ENCODE data around the gene DNAJC4.

The DNAJC4 gene

GRCh38 chr11:64229090-64229743 is 1.1 kb upstream of the DNAJC4 start:
- no peak for DNase-seq (ENCODE audit: low spot score)

DNA sequence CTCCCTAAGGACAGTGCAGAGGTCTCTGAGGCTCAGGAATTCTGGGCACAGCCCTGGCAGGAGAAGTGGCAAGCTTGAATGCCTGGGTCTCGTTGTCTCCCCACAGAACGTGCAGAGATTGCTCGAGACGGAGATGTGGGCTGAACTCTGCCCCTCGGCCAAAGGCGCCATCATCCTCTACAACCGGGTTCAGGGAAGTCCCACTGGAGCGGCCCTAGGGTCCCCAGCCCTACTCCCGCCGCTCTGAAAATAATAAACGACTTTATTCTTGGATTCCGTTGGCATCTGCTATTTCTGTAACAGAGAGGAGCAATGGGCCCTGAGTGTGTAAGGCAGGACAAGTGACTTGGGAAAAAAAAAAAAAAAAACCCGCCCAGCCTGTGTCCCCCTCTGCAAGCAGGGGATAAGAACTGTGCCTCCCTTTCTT is 591 bp upstream of the DNAJC4 start:
- DNase-seq (ENCODE audit: low spot score), result no peak

- DNase-seq (ENCODE audit: low spot score), result no peak
Observed at GRCh38 chr11:64230985-64231365, 627 bp downstream of the DNAJC4 start.

DNA sequence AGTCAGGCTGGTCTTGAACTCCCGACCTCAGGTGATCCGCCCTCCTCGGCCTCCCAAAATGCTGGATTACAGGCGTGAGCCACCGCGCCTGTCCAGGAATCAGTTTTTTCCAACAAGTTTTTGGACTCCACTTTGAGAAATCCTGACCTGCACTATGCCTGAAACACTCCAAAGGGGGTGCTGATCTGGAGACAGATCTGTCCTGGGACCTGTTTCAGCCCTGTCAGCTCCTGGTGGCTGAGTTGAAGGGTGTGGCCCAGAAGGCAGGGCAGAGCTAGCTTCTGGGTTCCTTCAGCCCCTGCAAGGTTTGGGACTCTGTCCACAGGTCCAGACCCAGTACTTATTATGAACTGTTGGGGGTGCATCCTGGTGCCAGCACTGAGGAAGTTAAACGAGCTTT is 1.2 kb downstream of the DNAJC4 start:
- no peak for DNase-seq (ENCODE audit: low spot score)

GRCh38 chr11:64232182-64232966 is 2.0 kb downstream of the DNAJC4 start:
- DNase-seq (ENCODE audit: low spot score), result no peak

DNA sequence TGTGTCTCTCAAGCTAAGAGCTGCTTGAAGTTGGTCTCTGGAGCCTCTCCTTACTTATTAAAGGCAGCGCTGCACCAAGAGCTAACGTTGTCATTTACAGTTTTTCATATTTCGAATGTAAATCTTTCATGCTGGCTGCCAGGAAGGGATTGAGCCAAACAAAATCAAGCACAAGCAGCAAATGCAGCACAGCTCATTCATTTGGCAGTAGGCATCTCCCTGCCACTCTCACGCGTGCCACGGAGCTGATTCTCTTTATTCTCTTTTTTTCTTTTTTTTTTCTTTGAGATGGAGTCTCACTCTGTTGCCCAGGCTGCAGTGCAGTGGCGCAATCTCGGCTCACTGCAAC is 2.6 kb downstream of the DNAJC4 start:
- no peak for DNase-seq (ENCODE audit: low spot score)

- no peak for DNase-seq (ENCODE audit: low spot score)
Observed at GRCh38 chr11:64233913-64234586, 3.7 kb downstream of the DNAJC4 start, which contains the start of gene VEGFB. TSS of gene VEGFB (plus strand) at chr11:64234584. CDS start at chr11:64234834, 250 bp downstream.

DNA sequence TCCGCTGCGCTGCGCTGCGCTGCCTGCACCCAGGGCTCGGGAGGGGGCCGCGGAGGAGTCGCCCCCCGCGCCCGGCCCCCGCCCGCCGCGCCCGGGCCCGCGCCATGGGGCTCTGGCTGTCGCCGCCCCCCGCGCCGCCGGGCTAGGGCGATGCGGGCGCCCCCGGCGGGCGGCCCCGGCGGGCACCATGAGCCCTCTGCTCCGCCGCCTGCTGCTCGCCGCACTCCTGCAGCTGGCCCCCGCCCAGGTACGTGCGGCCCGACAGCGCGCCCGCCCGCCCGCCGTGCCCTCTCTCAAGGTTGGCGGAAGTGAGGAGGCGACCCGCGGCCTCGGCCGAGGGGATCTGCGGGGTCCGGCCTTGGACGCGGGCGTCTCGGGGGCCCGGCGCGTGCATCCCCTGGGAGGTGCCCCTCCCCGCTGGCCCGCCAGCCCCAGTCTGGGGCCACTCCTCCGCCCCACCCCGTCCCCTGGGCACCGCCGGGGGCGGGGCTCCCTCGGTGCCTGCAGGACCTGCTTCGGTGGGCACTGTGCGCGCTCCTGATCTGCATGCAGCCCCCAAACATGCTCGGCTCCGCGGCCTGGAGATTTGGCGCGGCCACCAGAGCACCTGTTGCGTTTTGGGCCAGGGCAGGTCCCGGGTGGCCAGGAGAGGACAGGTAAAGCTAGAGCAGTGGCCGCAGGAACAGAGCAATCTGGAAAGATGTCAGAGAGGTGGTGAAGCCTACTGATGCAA is 4.5 kb downstream of the DNAJC4 start:
- DNase-seq (ENCODE audit: low spot score), result no peak

- DNase-seq (ENCODE audit: low spot score), result no peak
Observed at GRCh38 chr11:64235437-64236161, 5.3 kb downstream of the DNAJC4 start.

- no peak for DNase-seq (ENCODE audit: low spot score)
Observed at GRCh38 chr11:64237484-64237951, 7.2 kb downstream of the DNAJC4 start.

DNA sequence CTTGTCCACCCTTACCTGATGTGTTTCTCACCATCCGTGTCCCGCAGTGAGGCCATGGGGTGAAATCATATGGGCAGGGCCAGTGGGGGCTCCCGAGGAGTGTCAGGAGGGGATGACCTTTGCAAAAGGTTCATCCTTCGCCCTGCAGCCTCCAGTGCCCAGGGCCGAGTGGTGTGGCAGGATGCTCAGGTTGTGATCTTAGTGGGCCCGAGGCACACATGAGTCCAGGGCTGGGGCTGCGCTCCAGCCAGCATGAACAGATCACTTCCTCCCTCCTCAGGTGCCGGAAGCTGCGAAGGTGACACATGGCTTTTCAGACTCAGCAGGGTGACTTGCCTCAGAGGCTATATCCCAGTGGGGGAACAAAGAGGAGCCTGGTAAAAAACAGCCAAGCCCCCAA is 7.7 kb downstream of the DNAJC4 start:
- DNase-seq (ENCODE audit: low spot score), result no peak

- no peak for DNase-seq (ENCODE audit: low spot score)
Observed at GRCh38 chr11:64238999-64239398, 8.7 kb downstream of the DNAJC4 start.

DNA sequence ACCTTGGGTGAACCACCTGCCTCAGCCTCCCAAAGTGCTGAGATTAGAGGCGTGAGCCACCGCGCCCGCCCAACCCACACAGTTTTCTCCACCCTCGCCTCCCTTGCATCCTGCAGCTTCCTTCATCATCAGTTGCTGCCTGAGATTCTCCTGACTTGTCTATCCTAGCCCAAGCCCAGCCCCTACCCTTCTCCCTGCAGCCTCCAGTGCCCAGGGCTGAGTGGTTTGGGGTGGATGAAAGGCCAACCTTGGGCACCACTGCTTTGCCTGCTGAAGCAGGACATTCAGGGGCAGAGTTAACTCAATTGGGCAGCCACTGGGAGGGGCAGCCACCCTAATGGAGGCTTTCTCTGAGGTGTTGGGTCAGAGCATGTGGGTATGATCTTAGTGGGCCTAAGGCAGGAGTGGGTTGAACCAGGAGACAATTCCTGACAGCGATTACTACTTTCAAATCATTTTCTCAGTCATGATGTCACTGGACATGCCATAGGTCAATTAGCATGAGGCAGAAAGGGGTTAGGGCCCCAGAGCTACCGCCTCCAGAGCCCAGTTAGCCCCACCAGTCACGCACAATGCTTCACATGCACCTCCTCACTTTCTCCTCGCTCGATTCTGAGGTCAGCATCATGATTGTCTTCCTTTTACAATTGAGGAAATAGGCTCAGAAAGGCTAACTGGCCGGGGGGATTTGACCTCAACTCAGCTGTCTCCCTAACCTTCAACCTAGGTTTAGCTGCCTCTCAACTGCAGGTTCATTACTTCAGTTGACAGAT is 9.5 kb downstream of the DNAJC4 start:
- no peak for DNase-seq (ENCODE audit: low spot score)

DNA sequence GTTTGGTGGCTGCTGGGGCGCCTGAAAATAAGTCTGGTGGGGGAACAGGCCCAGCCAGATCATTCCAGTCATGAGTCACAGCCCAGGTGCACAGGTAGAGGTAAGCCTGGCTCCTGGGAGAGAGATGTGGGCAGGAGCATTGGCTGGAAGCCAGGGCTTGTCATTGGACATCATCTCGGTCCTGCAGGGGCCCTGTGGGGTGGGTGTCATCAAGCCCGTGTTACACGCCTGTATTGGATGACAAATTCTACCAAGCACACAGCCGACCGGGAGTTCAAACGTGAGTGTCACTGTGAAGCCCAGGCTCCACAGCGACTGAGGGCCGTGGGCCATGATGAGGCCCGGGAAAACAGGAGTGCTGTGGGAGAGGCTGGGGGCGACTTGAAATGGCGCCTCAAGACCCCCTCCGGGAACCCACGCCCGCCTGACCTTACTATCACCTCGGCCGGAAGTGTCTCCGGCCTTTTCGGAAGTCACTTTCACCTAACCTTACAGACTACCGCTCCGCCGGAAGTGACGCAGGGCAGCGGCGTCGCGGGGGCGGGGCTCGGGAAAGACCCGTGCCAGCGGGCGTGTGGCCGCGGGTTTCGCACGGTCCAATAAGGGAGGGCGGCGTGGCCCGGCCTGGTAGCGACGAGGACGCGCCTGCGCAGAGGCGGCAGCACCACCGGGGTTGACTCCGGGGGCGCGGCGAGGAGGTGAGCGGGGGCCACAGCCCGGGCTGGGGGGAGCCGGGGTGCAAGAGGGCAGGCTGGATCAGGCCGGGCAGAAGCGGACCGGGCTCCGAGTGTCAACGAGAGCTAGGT is 10.3 kb downstream of the DNAJC4 start, which contains the start of gene FKBP2:
TSS of gene FKBP2 (plus strand) at position 661 of the 806 bp plus-strand sequence. CDS start 1,293 bp downstream, outside the sequence.
- DNase-seq (ENCODE audit: low spot score), result peak; percentile 95

DNA sequence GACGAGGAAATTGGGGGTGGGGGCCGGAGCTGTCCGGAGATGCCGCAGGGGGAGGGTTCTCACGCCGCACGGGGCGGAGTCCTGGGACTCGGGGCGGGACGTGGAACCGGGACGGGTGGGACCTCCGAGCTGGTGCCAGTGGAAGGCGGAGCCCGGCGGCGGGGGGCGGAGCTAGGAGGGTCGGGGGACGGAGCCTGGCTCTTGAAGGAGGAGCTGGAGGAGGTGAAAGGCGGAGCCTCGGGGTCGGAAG is 10.8 kb downstream of the DNAJC4 start:
- peak; percentile 99 for DNase-seq (ENCODE audit: low spot score)

DNA sequence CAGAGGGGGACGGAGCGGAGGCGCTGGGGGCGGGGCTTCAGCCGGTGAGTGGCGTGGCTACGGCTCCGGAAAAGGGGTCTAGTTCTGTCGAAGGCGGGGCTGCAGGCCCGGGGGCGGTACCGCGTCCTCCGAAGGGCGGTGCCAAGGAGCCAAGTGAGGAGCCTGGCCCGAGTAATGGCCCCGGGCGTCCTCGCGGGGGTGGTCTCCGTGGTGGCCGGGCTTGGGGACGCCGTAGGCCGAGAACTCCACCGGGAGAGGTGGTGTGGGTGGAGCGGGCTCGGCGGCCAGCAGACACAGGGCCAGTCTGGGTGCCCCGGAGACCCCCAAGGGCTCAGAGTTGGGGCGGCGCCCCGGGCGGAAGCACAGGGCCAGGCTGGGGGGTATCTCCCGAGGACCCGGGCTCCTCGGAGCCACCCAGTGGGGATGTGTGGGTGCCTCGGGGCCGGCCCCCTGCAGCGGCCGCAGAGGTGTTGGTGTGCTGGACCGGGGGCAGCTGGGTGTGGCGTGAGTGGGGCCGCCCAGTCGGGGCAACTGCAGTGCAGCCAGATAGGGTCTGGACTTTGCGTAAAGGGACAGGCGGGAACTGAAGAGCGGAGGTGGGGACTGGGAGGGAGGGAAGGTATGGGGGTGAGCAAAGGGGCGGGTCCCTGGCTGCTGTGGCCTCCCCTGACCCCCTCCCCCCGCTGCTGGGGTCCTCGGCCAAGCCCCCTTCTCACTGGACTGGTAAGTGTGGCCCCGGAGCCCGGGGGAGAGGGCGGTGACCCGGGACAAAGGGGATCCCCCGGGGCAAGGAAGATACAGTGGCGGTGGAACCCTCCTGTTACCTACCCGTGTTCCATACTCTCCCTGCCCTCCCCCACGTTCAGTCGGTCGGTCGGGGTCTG is 11.4 kb downstream of the DNAJC4 start:
- no peak for DNase-seq (ENCODE audit: low spot score)

GRCh38 chr11:64243236-64243854 is 13.0 kb downstream of the DNAJC4 start:
- DNase-seq (ENCODE audit: low spot score), result no peak

- no peak for DNase-seq (ENCODE audit: low spot score)
Observed at GRCh38 chr11:64244107-64244506, 13.8 kb downstream of the DNAJC4 start.

- no peak for DNase-seq (ENCODE audit: low spot score)
Observed at GRCh38 chr11:64244966-64245365, 14.6 kb downstream of the DNAJC4 start.
